Measurements from ENCODE around the gene SH2D3C.

- TF ChIP-seq CTCF (conservative IDR thresholded peaks at IDR 0.05 in 1 of 2, IDR thresholded peaks at IDR 0.05 in 1 of 2; ENCODE audit: extremely low read depth in 1 of 2, insufficient read depth in 1 of 2, low read depth in 1 of 2, low read length in 2 of 2) (no peak), EZH2 (IDR thresholded peaks at IDR 0.05; ENCODE audit: borderline replicate concordance, low read length) (no peak)
Observed at GRCh38 chr9:127723444-127723843, 55.0 kb downstream of the SH2D3C start.

Measured in mammary epithelial cell (primary cell).